ENCODE data around the gene PARVA.

GRCh38 chr11:12375720-12376119 lies 1.7 kb upstream of the PARVA start:
- TF ChIP-seq CTCF (IDR thresholded peaks at IDR 0.05; ENCODE audit: low read depth, low read length): no peak
- no peak for TF ChIP-seq MYC (IDR thresholded peaks at IDR 0.05; ENCODE audit: low read depth, low read length)
- no peak for TF ChIP-seq MAX (IDR thresholded peaks at IDR 0.05; ENCODE audit: low read depth, low read length)
